Measurements from ENCODE around the gene GBF1. TPM values are rescaled to one million over a fixed set of nuclear protein-coding genes. Genes with fewer than 3 reads are reported as not detected.
A peak's percentile ranks its signal among the peaks of the same experiment; 100 is the strongest.

The GBF1 gene
- polyA plus RNA-seq, 3 donors = 4.2 to 17.4 (median 11.9) TPM

DNA sequence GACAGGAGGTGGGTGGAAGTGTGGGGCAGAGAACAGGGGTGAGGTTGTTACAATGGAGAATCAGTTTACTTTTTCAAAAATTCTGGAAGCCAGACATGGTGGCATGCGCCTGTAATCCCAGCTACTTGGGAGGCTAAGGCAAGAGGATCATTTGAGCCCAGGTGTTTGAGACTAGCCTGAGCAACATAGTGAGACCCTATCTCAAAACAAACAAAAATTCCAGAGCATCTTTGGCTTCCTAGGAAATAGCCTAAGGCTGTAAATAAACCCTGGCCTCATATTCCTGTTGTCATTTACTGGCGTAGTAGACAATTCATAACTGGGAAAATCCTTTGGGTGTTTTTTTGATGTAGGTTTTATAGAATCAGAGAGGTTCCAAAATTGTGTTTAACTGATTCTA lies 44.0 kb downstream of the GBF1 start:
- Histone ChIP-seq H3K36me3 (replicated peaks in 1 of 2; ENCODE audit: control insufficient read depth in 1 of 2, insufficient read depth in 2 of 2, low read length in 2 of 2) (peaks cover 8 to 57% of the 10 kb centered on the region in 2 donors), H3K4me1 (ENCODE audit: control insufficient read depth in 1 of 2, insufficient read depth in 2 of 2, low read length in 2 of 2) (no peaks in the 10 kb centered on the region), H3K4me3 (replicated peaks in 1 of 3; ENCODE audit: low read depth in 2 of 3, low read length in 3 of 3) (no peak overlapping the region), H3K79me2 (ENCODE audit: insufficient read depth, low read length) (peaks cover 49% of the 10 kb centered on the region), H3K9ac (ENCODE audit: insufficient read depth, low read length, poor library complexity, severe bottlenecking) (no peak overlapping the region), H3K4me2 (replicated peaks; ENCODE audit: extremely low read depth, low read length, poor library complexity, severe bottlenecking) (no peak overlapping the region), H4K20me1 (ENCODE audit: insufficient read depth, low read length) (peaks cover 83% of the 10 kb centered on the region), H3K9me3 (replicated peaks in 1 of 2; ENCODE audit: control insufficient read depth in 1 of 2, insufficient read depth in 1 of 2, low read length in 2 of 2) (no peaks in the 10 kb centered on the region), H3K27ac (ENCODE audit: low read depth in 1 of 2, low read length in 2 of 2) (no peak overlapping the region), H3K27me3 (ENCODE audit: control insufficient read depth in 2 of 2, insufficient read depth in 2 of 2, low read length in 2 of 2) (no peaks in the 10 kb centered on the region), H2AFZ (ENCODE audit: insufficient read depth, low read depth, low read length, poor library complexity, severe bottlenecking) (no peak overlapping the region)
- Mint-ChIP-seq H3K9me3 (no peaks in the 10 kb centered on the region), H3K4me1 (no peaks in the 10 kb centered on the region), H3K4me3 (no peak overlapping the region), H3K27me3 (ENCODE audit: low read depth in 3 of 3) (no peaks in the 10 kb centered on the region), H3K36me3 (peaks cover 22 to 58% of the 10 kb centered on the region in 2 donors), H3K27ac (no peak overlapping the region)
- WGBS (ENCODE audit: insufficient coverage) = 100% methylated on average over 1 of the region's 2 CpGs
- DNase-seq = no peak
- TF ChIP-seq, protein P1, sequence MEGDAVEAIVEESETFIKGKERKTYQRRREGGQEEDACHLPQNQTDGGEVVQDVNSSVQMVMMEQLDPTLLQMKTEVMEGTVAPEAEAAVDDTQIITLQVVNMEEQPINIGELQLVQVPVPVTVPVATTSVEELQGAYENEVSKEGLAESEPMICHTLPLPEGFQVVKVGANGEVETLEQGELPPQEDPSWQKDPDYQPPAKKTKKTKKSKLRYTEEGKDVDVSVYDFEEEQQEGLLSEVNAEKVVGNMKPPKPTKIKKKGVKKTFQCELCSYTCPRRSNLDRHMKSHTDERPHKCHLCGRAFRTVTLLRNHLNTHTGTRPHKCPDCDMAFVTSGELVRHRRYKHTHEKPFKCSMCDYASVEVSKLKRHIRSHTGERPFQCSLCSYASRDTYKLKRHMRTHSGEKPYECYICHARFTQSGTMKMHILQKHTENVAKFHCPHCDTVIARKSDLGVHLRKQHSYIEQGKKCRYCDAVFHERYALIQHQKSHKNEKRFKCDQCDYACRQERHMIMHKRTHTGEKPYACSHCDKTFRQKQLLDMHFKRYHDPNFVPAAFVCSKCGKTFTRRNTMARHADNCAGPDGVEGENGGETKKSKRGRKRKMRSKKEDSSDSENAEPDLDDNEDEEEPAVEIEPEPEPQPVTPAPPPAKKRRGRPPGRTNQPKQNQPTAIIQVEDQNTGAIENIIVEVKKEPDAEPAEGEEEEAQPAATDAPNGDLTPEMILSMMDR (IDR thresholded peaks at IDR 0.05) = no peak
- intact Hi-C loops (cut with micrococcal nuclease) = no loop called here

- 100% methylated on average over 3 of the region's 3 CpGs for WGBS (ENCODE audit: insufficient coverage)
- Mint-ChIP-seq H3K27me3 (ENCODE audit: low read depth in 3 of 3) (no peaks in the 10 kb centered on the region), H3K4me1 (no peaks in the 10 kb centered on the region), H3K36me3 (peaks cover 23 to 56% of the 10 kb centered on the region in 2 donors), H3K27ac (peak overlapping the region in 1 of 7 donors; percentile 35), H3K4me3 (no peak overlapping the region), H3K9me3 (no peaks in the 10 kb centered on the region)
- peaks cover 47% of the 10 kb centered on the region for H3K79me2 ChIP-seq (ENCODE audit: insufficient read depth, low read length)
- DNase-seq = no peak
- H3K27ac ChIP-seq (ENCODE audit: low read depth in 1 of 2, low read length in 2 of 2) = no peak overlapping the region
- H3K36me3 ChIP-seq (replicated peaks in 1 of 2; ENCODE audit: control insufficient read depth in 1 of 2, insufficient read depth in 2 of 2, low read length in 2 of 2) = peaks cover 6 to 57% of the 10 kb centered on the region in 2 donors
- H3K27me3 ChIP-seq (ENCODE audit: control insufficient read depth in 2 of 2, insufficient read depth in 2 of 2, low read length in 2 of 2) = no peaks in the 10 kb centered on the region
- H3K9me3 ChIP-seq (replicated peaks in 1 of 2; ENCODE audit: control insufficient read depth in 1 of 2, insufficient read depth in 1 of 2, low read length in 2 of 2) = no peaks in the 10 kb centered on the region
- intact Hi-C loops (cut with micrococcal nuclease) = no loop called here
- H3K4me3 ChIP-seq (replicated peaks in 1 of 3; ENCODE audit: low read depth in 2 of 3, low read length in 3 of 3) = no peak overlapping the region
- TF ChIP-seq, protein P1 (IDR thresholded peaks at IDR 0.05) = no peak
- H3K4me1 ChIP-seq (ENCODE audit: control insufficient read depth in 1 of 2, insufficient read depth in 2 of 2, low read length in 2 of 2) = no peaks in the 10 kb centered on the region
- no peak overlapping the region for H2AFZ ChIP-seq (ENCODE audit: insufficient read depth, low read depth, low read length, poor library complexity, severe bottlenecking)
- H3K9ac ChIP-seq (ENCODE audit: insufficient read depth, low read length, poor library complexity, severe bottlenecking) = no peak overlapping the region
- H3K4me2 ChIP-seq (replicated peaks; ENCODE audit: extremely low read depth, low read length, poor library complexity, severe bottlenecking) = no peak overlapping the region
- H4K20me1 ChIP-seq (ENCODE audit: insufficient read depth, low read length) = peaks cover 82% of the 10 kb centered on the region
Observed at GRCh38 chr10:102289840-102290239, 44.5 kb downstream of the GBF1 start.

Measured in CD14-positive monocyte (primary cell).